GM12891 (cell line): Measurements from ENCODE around the gene NECAB2.
A peak's percentile ranks its signal among the peaks of the same experiment; 100 is the strongest.

Experiments used
- DNase-seq: peaks from one replicate; pipeline ENCODE4 v3.0.0; 2011; ENCODE audit warnings: low spot score; ENCODE audit not compliant: insufficient read length
- FAIRE-seq: peaks from 2 replicates; lab custom pipeline; 2011; peaks lifted over from hg19 to GRCh38; lab: Jason Lieb, UNC
- PAX5 ChIP-seq: IDR thresholded peaks from 2 replicates; pipeline ENCODE4 v1.6.1; 2011; ENCODE audit warnings: low read length, moderate library complexity, mild to moderate bottlenecking; ENCODE audit not compliant: insufficient read depth, severe bottlenecking
- POLR2A ChIP-seq: IDR thresholded peaks from 2 replicates; pipeline ENCODE4 v1.6.1; 2011; ENCODE audit warnings: low read depth, low read length, control low read depth
- POLR2AphosphoS5 ChIP-seq: IDR thresholded peaks from 2 replicates; pipeline ENCODE4 v1.6.1; 2011; ENCODE audit warnings: low read depth, low read length, control low read depth
- POU2F2 ChIP-seq: IDR thresholded peaks from 2 replicates; pipeline ENCODE4 v1.6.1; 2011; ENCODE audit warnings: low read depth, mild to moderate bottlenecking, control low read depth, low read length, moderate library complexity
- SPI1 ChIP-seq: IDR thresholded peaks from 2 replicates; pipeline ENCODE4 v1.6.1; 2011; ENCODE audit warnings: low read depth, low read length, control low read depth
- TAF1 ChIP-seq: IDR thresholded peaks from 2 replicates; pipeline ENCODE4 v1.6.1; 2011; ENCODE audit warnings: low read depth, low read length, control low read depth

The NECAB2 gene

GRCh38 chr16:84001726-84002125 lies 33.7 kb downstream of the NECAB2 start:
- no peak for FAIRE-seq
- TF ChIP-seq POU2F2: no peak
- no peak for TF ChIP-seq PAX5
- TF ChIP-seq POLR2A: no peak
- no peak for TF ChIP-seq SPI1
- TF ChIP-seq TAF1: no peak
- no peak for TF ChIP-seq POLR2AphosphoS5
- DNase-seq: no peak

GRCh38 chr16:84003038-84003437 lies 35.0 kb downstream of the NECAB2 start:
- TF ChIP-seq POLR2AphosphoS5: no peak
- TF ChIP-seq TAF1: no peak
- TF ChIP-seq POLR2A: no peak
- no peak for TF ChIP-seq POU2F2
- TF ChIP-seq SPI1: no peak
- TF ChIP-seq PAX5: no peak
- FAIRE-seq (no peak), DNase-seq (no peak)

GRCh38 chr16:84004442-84004841 lies 36.4 kb downstream of the NECAB2 start:
- no peak for FAIRE-seq
- no peak for TF ChIP-seq TAF1
- no peak for TF ChIP-seq POLR2AphosphoS5
- TF ChIP-seq POLR2A: no peak
- TF ChIP-seq SPI1: no peak
- TF ChIP-seq POU2F2: no peak
- DNase-seq: no peak

GRCh38 chr16:84005391-84005790 lies 37.3 kb downstream of the NECAB2 start:
- no peak for DNase-seq
- TF ChIP-seq POLR2AphosphoS5: no peak
- TF ChIP-seq POLR2A: no peak
- TF ChIP-seq SPI1: no peak
- no peak for TF ChIP-seq TAF1
- TF ChIP-seq POU2F2: no peak
- TF ChIP-seq PAX5: no peak
- FAIRE-seq: no peak

GRCh38 chr16:84007520-84007919 lies 39.5 kb downstream of the NECAB2 start:
- DNase-seq: no peak
- no peak for TF ChIP-seq TAF1
- no peak for TF ChIP-seq SPI1
- no peak for TF ChIP-seq POU2F2
- TF ChIP-seq POLR2A: no peak
- no peak for TF ChIP-seq POLR2AphosphoS5
- no peak for TF ChIP-seq PAX5
- FAIRE-seq: no peak

- FAIRE-seq: no peak
- TF ChIP-seq POU2F2: no peak
- no peak for TF ChIP-seq POLR2AphosphoS5
- no peak for TF ChIP-seq TAF1
- no peak for TF ChIP-seq POLR2A
- no peak for TF ChIP-seq PAX5
- no peak for TF ChIP-seq SPI1
- DNase-seq: no peak
Observed at GRCh38 chr16:84007965-84008364, 39.9 kb downstream of the NECAB2 start.

- no peak for FAIRE-seq
Observed at GRCh38 chr16:84009282-84009681, 41.2 kb downstream of the NECAB2 start.

GRCh38 chr16:84013787-84014569 lies 45.9 kb downstream of the NECAB2 start:
- no peak for TF ChIP-seq TAF1
- TF ChIP-seq POLR2AphosphoS5: no peak
- no peak for TF ChIP-seq PAX5
- no peak for TF ChIP-seq SPI1
- DNase-seq (peak; percentile 56), FAIRE-seq (no peak)

More at GRCh38 chr16:84009282-84009681, 41.2 kb downstream of the NECAB2 start:
- no peak for DNase-seq
- TF ChIP-seq POLR2A (no peak), POLR2AphosphoS5 (no peak), POU2F2 (no peak), TAF1 (no peak), SPI1 (no peak), PAX5 (no peak)

GRCh38 chr16:84014570-84015327 lies 46.7 kb downstream of the NECAB2 start:
- FAIRE-seq: no peak
- TF ChIP-seq TAF1 (no peak), POU2F2 (no peak), POLR2AphosphoS5 (no peak), PAX5 (no peak), POLR2A (no peak), SPI1 (no peak)
- no peak for DNase-seq
